ENCODE results near the gene PDGFRB.

The PDGFRB gene

DNA sequence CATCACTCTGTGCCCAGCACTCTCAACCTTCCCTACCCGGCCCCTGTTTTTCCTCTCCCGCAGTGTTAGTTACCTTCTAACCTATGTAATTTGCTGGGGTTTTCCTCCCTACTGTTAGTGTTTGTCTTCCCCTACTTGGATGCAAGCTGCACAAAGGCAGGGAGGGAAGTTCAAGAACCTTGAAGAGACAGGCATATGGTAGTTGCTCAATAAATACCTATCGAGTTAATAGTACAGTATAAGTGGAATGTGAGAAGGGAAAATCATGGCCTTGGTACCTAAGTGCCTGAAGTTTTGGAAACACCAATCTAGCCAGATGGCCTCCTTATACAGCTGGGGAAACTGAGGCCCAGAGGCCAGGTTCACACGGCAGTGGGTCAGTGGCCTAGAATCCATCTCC lies 24.2 kb downstream of the PDGFRB start:
- Histone ChIP-seq H3K27me3 (no peaks in the 10 kb centered on the region), H3K36me3 (peaks cover 84 to 96% (median 92%) of the 10 kb centered on the region in 3 donors), H3K9me3 (no peaks in the 10 kb centered on the region), H3K4me1 (peaks cover 0 to 72% (median 68%) of the 10 kb centered on the region in 4 donors), H3K4me3 (no peak overlapping the region), H3K27ac (peak overlapping the region; percentile 89 to 98)
- TF ChIP-seq, protein P1, sequence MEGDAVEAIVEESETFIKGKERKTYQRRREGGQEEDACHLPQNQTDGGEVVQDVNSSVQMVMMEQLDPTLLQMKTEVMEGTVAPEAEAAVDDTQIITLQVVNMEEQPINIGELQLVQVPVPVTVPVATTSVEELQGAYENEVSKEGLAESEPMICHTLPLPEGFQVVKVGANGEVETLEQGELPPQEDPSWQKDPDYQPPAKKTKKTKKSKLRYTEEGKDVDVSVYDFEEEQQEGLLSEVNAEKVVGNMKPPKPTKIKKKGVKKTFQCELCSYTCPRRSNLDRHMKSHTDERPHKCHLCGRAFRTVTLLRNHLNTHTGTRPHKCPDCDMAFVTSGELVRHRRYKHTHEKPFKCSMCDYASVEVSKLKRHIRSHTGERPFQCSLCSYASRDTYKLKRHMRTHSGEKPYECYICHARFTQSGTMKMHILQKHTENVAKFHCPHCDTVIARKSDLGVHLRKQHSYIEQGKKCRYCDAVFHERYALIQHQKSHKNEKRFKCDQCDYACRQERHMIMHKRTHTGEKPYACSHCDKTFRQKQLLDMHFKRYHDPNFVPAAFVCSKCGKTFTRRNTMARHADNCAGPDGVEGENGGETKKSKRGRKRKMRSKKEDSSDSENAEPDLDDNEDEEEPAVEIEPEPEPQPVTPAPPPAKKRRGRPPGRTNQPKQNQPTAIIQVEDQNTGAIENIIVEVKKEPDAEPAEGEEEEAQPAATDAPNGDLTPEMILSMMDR (IDR thresholded peaks at IDR 0.05), result no peak
- no peak for DNase-seq
- intact Hi-C loops (cut with DNase I; ENCODE audit: low total_unique reads), result loop anchor here (2.0 kb wide), 1 partner anchor 87 kb away; no protein-coding TSS in a partner anchor

GRCh38 chr5:150130493-150130922 lies 25.1 kb downstream of the PDGFRB start:
- Histone ChIP-seq H3K27me3 (no peaks in the 10 kb centered on the region), H3K36me3 (peaks cover 86 to 96% (median 92%) of the 10 kb centered on the region in 3 donors), H3K4me3 (no peak overlapping the region), H3K27ac (peak overlapping the region; percentile 89 to 98), H3K9me3 (no peaks in the 10 kb centered on the region), H3K4me1 (peaks cover 0 to 62% (median 58%) of the 10 kb centered on the region in 4 donors)
- no peak for DNase-seq
- intact Hi-C loops (cut with DNase I; ENCODE audit: low total_unique reads), result loop anchor here (2.0 kb wide), 1 partner anchor 88 kb away; no protein-coding TSS in a partner anchor
- TF ChIP-seq, protein P1 (IDR thresholded peaks at IDR 0.05), result no peak

DNA sequence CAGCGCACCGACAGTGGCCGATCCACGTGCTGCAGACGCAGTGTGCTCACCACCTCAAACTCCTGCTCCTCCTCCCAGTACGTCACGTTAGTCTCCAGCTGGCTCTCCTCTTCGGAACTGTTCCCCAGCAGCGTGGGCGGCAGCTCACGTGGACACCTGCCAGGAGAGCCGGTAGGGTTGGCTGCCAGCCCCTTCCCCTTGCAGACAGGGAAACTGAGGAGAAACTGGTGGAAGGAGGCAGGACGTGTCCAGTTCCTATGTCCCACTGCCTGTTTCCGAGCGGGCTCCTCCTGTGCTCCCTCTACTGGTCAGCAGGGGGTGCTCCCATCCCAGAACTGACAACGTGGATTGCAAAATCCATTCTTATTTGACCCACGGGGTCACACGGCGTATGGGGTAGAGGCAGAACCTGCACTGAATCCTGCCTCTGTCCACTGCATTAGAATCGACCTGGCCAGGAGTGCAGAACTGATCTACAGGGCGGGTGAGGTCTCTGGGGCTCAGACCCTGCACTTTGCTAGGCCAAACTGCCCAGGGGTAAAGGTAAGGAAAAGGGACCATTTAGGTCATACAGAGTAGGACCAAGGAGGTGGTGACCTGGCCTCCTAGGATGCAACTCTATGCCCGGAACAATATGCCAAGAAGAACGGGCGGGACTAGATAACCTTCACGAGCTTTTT lies 25.7 kb downstream of the PDGFRB start:
- peak overlapping the region; percentile 89 to 98 for H3K27ac ChIP-seq
- peaks cover 0 to 57% (median 53%) of the 10 kb centered on the region in 4 donors for H3K4me1 ChIP-seq
- no peak overlapping the region for H3K4me3 ChIP-seq
- H3K27me3 ChIP-seq, result no peaks in the 10 kb centered on the region
- intact Hi-C loops (cut with DNase I; ENCODE audit: low total_unique reads), result loop anchor here (2.0 to 5.0 kb wide), 2 partner anchors 32 to 89 kb away; no protein-coding TSS in a partner anchor
- H3K9me3 ChIP-seq, result no peaks in the 10 kb centered on the region
- peaks cover 86 to 96% (median 92%) of the 10 kb centered on the region in 3 donors for H3K36me3 ChIP-seq
- peak; percentile 82 to 90 for DNase-seq
- TF ChIP-seq, protein P1 (IDR thresholded peaks at IDR 0.05), result peak; percentile 94 to 97

GRCh38 chr5:150129454-150129812 lies 26.2 kb downstream of the PDGFRB start:
- TF ChIP-seq, protein P1 (IDR thresholded peaks at IDR 0.05), result no peak
- no peak for DNase-seq
- Histone ChIP-seq H3K4me3 (no peak overlapping the region), H3K9me3 (no peaks in the 10 kb centered on the region), H3K36me3 (peaks cover 85 to 96% (median 92%) of the 10 kb centered on the region in 3 donors), H3K4me1 (peaks cover 0 to 52% (median 48%) of the 10 kb centered on the region in 4 donors), H3K27ac (peak overlapping the region; percentile 89 to 98), H3K27me3 (no peaks in the 10 kb centered on the region)
- intact Hi-C loops (cut with DNase I; ENCODE audit: low total_unique reads), result loop anchor here (5.0 kb wide), 1 partner anchor 33 kb away; no protein-coding TSS in a partner anchor

- H3K4me1 ChIP-seq, result peaks cover 0 to 26% (median 22%) of the 10 kb centered on the region in 4 donors
- intact Hi-C loops (cut with DNase I; ENCODE audit: low total_unique reads), result loop anchor here (5.0 kb wide), 1 partner anchor 35 kb away; no protein-coding TSS in a partner anchor
- H3K27me3 ChIP-seq, result no peaks in the 10 kb centered on the region
- H3K36me3 ChIP-seq, result peaks cover 92 to 99% (median 98%) of the 10 kb centered on the region in 3 donors
- no peaks in the 10 kb centered on the region for H3K9me3 ChIP-seq
- TF ChIP-seq, protein P1 (IDR thresholded peaks at IDR 0.05), result no peak
- no peak overlapping the region for H3K4me3 ChIP-seq
- H3K27ac ChIP-seq, result peak overlapping the region; percentile 60 to 89
- DNase-seq, result no peak
Measured at GRCh38 chr5:150126921-150127265, 28.8 kb downstream of the PDGFRB start.
